ENCODE measurements around the gene OTOP3. TPM values are rescaled to one million over a fixed set of nuclear protein-coding genes. Genes with fewer than 3 reads are reported as not detected.
"Not testable (repeated sequence)": the region's sequence is repeated elsewhere in the genome, so short reads cannot be mapped to it uniquely, and the experiment has no call there.

OTOP3 gene
- total RNA-seq, 1 donor from 2014 or later: 0.74 TPM

DNA sequence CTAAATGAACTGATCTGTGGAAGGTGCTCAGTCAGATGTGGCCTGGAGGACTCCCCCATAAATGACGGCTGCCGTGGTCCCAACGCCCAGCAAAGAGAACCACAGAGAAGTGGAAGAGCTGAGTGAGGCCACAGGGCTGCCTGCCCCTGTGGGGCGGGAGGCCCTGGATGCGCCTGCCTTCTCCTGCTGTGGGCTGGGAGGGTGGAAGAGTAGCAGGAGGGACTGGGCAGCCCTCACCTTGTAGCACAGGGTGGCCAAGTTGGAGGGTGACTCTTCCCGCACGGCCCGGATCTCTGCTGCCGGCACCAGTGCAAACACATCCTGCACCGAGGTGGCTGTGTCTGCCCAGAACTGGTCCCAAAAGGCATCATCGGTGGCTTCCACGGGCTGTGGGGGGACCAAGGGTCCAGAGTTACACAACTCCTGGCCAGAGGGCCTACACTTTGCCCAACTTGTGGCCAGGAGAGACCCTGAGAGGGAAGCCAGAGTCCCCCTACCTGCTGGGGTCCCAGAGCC is 28.6 kb downstream of the OTOP3 start:
- no peak overlapping the region for H3K4me3 ChIP-seq
- H3K36me3 ChIP-seq: no peaks in the 10 kb centered on the region
- no peak for TF ChIP-seq POLR2AphosphoS5 (IDR thresholded peaks at IDR 0.05; ENCODE audit: insufficient read depth in 1 of 2, low read depth in 1 of 2)
- no peak for TF ChIP-seq POLR2A (IDR thresholded peaks at IDR 0.05)
- TF ChIP-seq, protein P1, sequence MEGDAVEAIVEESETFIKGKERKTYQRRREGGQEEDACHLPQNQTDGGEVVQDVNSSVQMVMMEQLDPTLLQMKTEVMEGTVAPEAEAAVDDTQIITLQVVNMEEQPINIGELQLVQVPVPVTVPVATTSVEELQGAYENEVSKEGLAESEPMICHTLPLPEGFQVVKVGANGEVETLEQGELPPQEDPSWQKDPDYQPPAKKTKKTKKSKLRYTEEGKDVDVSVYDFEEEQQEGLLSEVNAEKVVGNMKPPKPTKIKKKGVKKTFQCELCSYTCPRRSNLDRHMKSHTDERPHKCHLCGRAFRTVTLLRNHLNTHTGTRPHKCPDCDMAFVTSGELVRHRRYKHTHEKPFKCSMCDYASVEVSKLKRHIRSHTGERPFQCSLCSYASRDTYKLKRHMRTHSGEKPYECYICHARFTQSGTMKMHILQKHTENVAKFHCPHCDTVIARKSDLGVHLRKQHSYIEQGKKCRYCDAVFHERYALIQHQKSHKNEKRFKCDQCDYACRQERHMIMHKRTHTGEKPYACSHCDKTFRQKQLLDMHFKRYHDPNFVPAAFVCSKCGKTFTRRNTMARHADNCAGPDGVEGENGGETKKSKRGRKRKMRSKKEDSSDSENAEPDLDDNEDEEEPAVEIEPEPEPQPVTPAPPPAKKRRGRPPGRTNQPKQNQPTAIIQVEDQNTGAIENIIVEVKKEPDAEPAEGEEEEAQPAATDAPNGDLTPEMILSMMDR (IDR thresholded peaks at IDR 0.05): no peak
- no peak for DNase-seq (ENCODE audit: extremely low spot score in 2 of 2)
- intact Hi-C loops (cut with DNase I): loop anchor here (5.0 to 10.0 kb wide), 3 partner anchors 70 to 243 kb away; partner anchors contain the start of gene NUP85
- no peaks in the 10 kb centered on the region for H3K27me3 ChIP-seq
- no peaks in the 10 kb centered on the region for H3K9me3 ChIP-seq
- peaks cover 13% of the 10 kb centered on the region for H3K4me1 ChIP-seq
- no peak overlapping the region for H3K27ac ChIP-seq

DNA sequence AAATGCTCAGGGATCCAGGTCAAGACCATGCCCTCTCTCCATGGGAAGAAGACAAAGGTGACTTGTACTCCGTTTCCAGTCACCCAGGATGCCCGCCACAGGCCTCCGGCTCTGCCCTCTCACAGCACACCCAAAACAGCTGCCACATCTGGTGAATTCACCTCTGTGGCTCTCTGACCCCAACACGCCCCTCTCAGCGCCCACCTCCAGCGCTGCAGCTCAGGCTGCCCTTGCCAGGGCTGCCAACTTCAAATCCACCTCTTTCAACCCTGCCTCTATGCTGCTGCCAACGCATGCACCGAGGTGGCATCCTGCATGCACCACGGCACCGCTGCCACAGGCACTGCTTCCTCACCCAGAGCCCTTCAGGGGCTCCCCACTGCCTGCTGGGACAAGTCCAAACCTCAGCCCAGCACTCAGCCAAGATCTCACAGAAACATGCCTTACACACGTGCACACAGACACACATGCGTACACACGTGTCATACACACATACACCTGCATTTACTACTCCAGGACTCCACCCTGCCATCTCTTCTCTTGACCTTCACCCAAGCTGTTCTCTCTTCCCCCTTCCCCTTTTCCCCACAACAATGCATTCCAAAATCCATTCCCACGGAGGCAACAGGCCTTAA is 29.4 kb downstream of the OTOP3 start:
- H3K36me3 ChIP-seq: no peaks in the 10 kb centered on the region
- H3K27me3 ChIP-seq: no peaks in the 10 kb centered on the region
- no peak overlapping the region for H3K27ac ChIP-seq
- DNase-seq (ENCODE audit: extremely low spot score in 2 of 2): no peak
- intact Hi-C loops (cut with DNase I): loop anchor here (5.0 to 10.0 kb wide), 3 partner anchors 70 to 242 kb away; partner anchors contain the start of gene NUP85
- no peak overlapping the region for H3K4me3 ChIP-seq
- TF ChIP-seq, protein P1 (IDR thresholded peaks at IDR 0.05): no peak
- no peak for TF ChIP-seq POLR2A (IDR thresholded peaks at IDR 0.05)
- TF ChIP-seq POLR2AphosphoS5 (IDR thresholded peaks at IDR 0.05; ENCODE audit: insufficient read depth in 1 of 2, low read depth in 1 of 2): no peak
- peaks cover 13% of the 10 kb centered on the region for H3K4me1 ChIP-seq
- H3K9me3 ChIP-seq: no peaks in the 10 kb centered on the region

DNA sequence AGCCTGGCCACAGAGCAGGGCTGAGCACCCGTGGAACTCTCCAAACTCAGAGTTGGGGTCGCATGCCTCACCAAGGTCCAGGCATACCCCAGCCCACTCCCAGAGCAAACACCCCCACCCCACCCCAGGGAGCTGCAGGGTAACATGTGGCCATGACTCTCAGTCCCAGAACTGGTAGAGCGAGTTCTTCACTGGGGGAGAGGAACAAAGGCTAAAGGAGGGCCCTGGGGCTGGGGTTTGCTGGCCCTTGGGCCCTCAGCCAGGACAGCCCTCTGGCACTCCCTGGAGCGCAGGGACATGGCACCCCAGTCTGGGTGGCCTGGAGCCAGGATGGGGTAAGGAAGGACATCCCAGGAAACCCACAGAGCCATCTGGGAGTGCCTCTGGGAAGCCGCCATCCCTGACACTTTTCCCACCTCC is 32.7 kb downstream of the OTOP3 start:
- DNase-seq (ENCODE audit: extremely low spot score in 2 of 2): no peak
- Histone ChIP-seq H3K9me3 (no peaks in the 10 kb centered on the region), H3K27me3 (no peaks in the 10 kb centered on the region), H3K4me3 (no peak overlapping the region), H3K27ac (no peak overlapping the region), H3K36me3 (no peaks in the 10 kb centered on the region), H3K4me1 (peaks cover 29% of the 10 kb centered on the region)
- intact Hi-C loops (cut with DNase I): loop anchor here (10.0 kb wide), 2 partner anchors 66 to 146 kb away; no protein-coding TSS in a partner anchor
- TF ChIP-seq POLR2AphosphoS5 (IDR thresholded peaks at IDR 0.05; ENCODE audit: insufficient read depth in 1 of 2, low read depth in 1 of 2) (no peak), POLR2A (IDR thresholded peaks at IDR 0.05) (no peak)
- TF ChIP-seq, protein P1 (IDR thresholded peaks at IDR 0.05): no peak

DNA sequence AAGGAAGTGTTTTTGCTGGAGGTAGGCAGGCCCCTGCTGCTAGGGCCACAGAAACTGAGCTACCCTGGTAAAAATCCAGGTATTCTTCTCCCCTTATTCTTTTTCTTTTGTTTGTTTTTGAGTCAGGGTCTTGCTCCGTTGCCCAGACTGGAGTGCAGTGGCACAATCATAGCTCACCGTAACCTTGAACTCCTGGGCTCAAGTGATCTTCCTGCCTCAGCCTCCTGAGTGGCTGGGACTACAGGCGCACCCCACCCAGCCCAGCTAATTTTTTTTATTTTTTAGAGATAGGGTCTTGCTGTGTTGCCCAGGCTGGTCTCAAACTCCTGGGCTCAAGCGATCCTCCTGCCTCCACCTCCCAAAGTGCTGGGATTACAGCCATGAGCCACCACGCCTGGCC is 33.8 kb downstream of the OTOP3 start:
- H3K4me3 ChIP-seq; H3K27ac ChIP-seq; H3K36me3 ChIP-seq; H3K27me3 ChIP-seq; DNase-seq (ENCODE audit: extremely low spot score in 2 of 2); H3K9me3 ChIP-seq: not testable (repeated sequence)
- peaks cover 29% of the 10 kb centered on the region for H3K4me1 ChIP-seq
- intact Hi-C loops (cut with DNase I): loop anchor here (10.0 kb wide), 2 partner anchors 65 to 145 kb away; no protein-coding TSS in a partner anchor

DNA sequence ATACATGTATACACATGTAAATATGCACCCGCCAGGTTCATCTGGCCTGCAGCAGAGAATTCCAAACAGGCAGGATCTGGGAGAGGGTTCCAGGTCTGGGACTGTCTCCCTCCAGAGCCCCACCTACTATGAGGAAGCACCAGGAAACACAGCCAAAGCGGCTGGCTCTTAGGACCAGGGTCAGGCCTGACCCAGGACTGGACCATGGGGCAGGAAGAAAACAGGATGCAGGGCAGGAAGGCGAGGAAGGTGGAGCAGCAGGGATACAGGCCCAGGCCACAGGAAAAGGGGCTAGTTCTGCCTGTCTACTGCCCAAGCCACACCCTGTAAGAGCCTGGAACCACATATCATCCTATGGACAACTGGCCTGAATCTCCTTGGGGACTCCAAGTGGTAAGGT is 34.7 kb downstream of the OTOP3 start:
- H3K9me3 ChIP-seq: no peaks in the 10 kb centered on the region
- no peak for TF ChIP-seq POLR2AphosphoS5 (IDR thresholded peaks at IDR 0.05; ENCODE audit: insufficient read depth in 1 of 2, low read depth in 1 of 2)
- TF ChIP-seq, protein P1 (IDR thresholded peaks at IDR 0.05): no peak
- TF ChIP-seq POLR2A (IDR thresholded peaks at IDR 0.05): no peak
- H3K36me3 ChIP-seq: no peaks in the 10 kb centered on the region
- H3K4me3 ChIP-seq: no peak overlapping the region
- DNase-seq (ENCODE audit: extremely low spot score in 2 of 2): no peak
- peaks cover 29% of the 10 kb centered on the region for H3K4me1 ChIP-seq
- no peak overlapping the region for H3K27ac ChIP-seq
- intact Hi-C loops (cut with DNase I): no loop called here
- H3K27me3 ChIP-seq: no peaks in the 10 kb centered on the region
